Esophagus muscularis mucosa (tissue), 4 donors: ENCODE results near the gene SLC41A3. TPM values are rescaled to one million over a fixed set of nuclear protein-coding genes. Genes with fewer than 3 reads are reported as not detected.
A peak's percentile ranks its signal among the peaks of the same experiment; 100 is the strongest.
"Not testable (repeated sequence)": the region's sequence is repeated elsewhere in the genome, so short reads cannot be mapped to it uniquely, and the experiment has no call there.

Source experiments
- DNase-seq: peaks from one replicate; pipeline ENCODE4 v3.0.0-alpha.2; 2017; ENCODE audit errors: extremely low spot score
- H3K27ac ChIP-seq, 4 donors: fragments of 200-600 bp; sonication (generic); replicated peaks in 1 of 4; 1 replicate in 3 of 4; 2 replicates in 1 of 4; pipeline ENCODE4 v1.5.1; 2016 to 2019; ENCODE audit warnings: mild to moderate bottlenecking in 1 of 4
- H3K27me3 ChIP-seq, 4 donors: fragments of 200-600 bp; sonication (generic); one replicate each; pipeline versions ENCODE4 v1.5.1 to v1.6.0; 2016 to 2019
- H3K36me3 ChIP-seq, 4 donors: fragments of 200-600 bp; sonication (generic); one replicate each; pipeline ENCODE4 v1.5.1; 2016 to 2019
- H3K4me1 ChIP-seq, 4 donors: fragments of 200-600 bp; sonication (generic); one replicate each; pipeline ENCODE4 v1.5.1; 2016 to 2019
- H3K4me3 ChIP-seq, 4 donors: fragments of 200-600 bp; sonication (generic); 1 replicate in 2 of 4; 2 replicates in 2 of 4; pipeline ENCODE4 v1.5.1; 2016 to 2019; ENCODE audit warnings: mild to moderate bottlenecking in 4 of 4, moderate library complexity in 1 of 4
- H3K9me3 ChIP-seq, 4 donors: fragments of 200-600 bp; sonication (generic); 1 replicate in 3 of 4; 2 replicates in 1 of 4; pipeline ENCODE4 v1.5.1; 2016 to 2019
- EP300 ChIP-seq: sonication (generic); formaldehyde crosslinking; IDR thresholded peaks from one replicate; pipeline ENCODE4 v1.6.1; 2017; ENCODE audit warnings: antibody characterized with exemption
- POLR2A ChIP-seq: fragments of 450-650 bp; IDR thresholded peaks from one replicate; pipeline ENCODE4 v1.6.1; 2017; ENCODE audit warnings: antibody characterized with exemption, moderate library complexity, mild to moderate bottlenecking, low read depth
- POLR2AphosphoS5 ChIP-seq, 2 donors: sonication (generic); formaldehyde crosslinking; IDR thresholded peaks; one replicate each; pipeline ENCODE4 v1.6.1; 2017; ENCODE audit warnings: antibody characterized with exemption in 2 of 2
- WGBS: methylation state at CpG from one replicate; pipeline ENCODE4 v1.1.5; 2018; 5-methylcytosine and 5-hydroxymethylcytosine counted together
- intact Hi-C: fragments of 100-400 bp; cut with DNase I; formaldehyde crosslinking; loops from one replicate; pipeline ENCODE4 v1.15.1; 2023
- total RNA-seq, 4 donors: library from RNA; depleted of rRNA; stranded (reverse); fragments of >200 nt; gene quantifications; one replicate each; pipeline versions ENCODE4 v1.1.0 to v1.2.1, GENCODE V29; 2016
- TF ChIP-seq, protein P1 (sequence below), 3 experiments: fragments of 200-600 bp in 2 of 3; fragments of 450-650 bp in 1 of 3; sonication (generic) in 2 of 3; IDR thresholded peaks; one replicate each; pipeline ENCODE4 v1.5.1; 2017 to 2019; ENCODE audit warnings: antibody characterized with exemption in 3 of 3, mild to moderate bottlenecking in 2 of 3, moderate library complexity in 1 of 3

Gene SLC41A3
- total RNA-seq, 4 donors from 2014 or later, result 31.6 to 68.1 (median 38.9) TPM

DNA sequence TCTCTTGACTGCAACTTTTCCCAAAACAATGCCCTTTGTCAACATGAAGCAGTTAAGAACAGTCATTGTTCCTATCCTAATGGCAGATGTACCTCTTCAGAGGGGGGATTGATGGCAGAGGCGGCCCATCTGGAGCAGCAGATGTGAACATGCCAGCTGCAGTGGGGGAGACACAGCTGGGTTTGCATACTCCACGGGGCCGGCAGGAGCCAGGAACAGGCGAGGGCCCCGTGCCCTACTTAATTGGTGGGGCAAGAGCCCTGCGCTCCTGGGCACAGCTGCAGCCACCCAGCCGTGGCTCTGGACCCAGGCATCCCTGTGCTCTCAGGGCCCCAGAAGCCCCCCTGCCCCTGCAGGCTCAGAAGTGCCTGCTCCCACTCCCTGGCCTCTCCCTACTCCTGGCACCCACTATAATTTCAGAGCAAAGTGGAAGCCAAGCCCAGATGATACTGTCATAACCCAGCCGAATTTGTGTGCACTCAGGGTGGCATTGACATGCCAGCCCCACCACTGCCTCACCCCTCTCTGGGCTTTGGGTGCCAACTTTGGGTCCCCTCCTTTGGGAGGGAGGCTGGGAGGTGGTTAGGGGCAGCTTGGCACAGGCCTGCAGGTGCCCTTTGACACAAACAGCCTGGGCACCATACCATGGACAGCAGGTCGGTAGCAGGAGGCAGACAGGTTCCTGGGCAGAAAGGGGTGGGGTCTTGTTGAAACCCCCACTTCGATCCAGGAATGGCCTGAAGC, 80.3 kb downstream of the SLC41A3 start:
- H3K4me3 ChIP-seq, result no peak overlapping the region
- intact Hi-C loops, result no loop called here
- 92% methylated on average over 7 of the region's 10 CpGs for WGBS
- H3K27me3 ChIP-seq, result no peaks in the 10 kb centered on the region
- H3K27ac ChIP-seq, result no peak overlapping the region
- peak; percentile 82 for DNase-seq
- peaks cover 0 to 20% (median 10%) of the 10 kb centered on the region in 4 donors for H3K9me3 ChIP-seq
- no peaks in the 10 kb centered on the region for H3K4me1 ChIP-seq
- TF ChIP-seq POLR2AphosphoS5 (IDR thresholded peaks at IDR 0.05) (no peak), POLR2A (no peak), EP300 (no peak)
- TF ChIP-seq, protein P1, sequence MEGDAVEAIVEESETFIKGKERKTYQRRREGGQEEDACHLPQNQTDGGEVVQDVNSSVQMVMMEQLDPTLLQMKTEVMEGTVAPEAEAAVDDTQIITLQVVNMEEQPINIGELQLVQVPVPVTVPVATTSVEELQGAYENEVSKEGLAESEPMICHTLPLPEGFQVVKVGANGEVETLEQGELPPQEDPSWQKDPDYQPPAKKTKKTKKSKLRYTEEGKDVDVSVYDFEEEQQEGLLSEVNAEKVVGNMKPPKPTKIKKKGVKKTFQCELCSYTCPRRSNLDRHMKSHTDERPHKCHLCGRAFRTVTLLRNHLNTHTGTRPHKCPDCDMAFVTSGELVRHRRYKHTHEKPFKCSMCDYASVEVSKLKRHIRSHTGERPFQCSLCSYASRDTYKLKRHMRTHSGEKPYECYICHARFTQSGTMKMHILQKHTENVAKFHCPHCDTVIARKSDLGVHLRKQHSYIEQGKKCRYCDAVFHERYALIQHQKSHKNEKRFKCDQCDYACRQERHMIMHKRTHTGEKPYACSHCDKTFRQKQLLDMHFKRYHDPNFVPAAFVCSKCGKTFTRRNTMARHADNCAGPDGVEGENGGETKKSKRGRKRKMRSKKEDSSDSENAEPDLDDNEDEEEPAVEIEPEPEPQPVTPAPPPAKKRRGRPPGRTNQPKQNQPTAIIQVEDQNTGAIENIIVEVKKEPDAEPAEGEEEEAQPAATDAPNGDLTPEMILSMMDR (IDR thresholded peaks at IDR 0.05), result no peak
- H3K36me3 ChIP-seq, result peaks cover 23 to 45% (median 27%) of the 10 kb centered on the region in 4 donors

DNA sequence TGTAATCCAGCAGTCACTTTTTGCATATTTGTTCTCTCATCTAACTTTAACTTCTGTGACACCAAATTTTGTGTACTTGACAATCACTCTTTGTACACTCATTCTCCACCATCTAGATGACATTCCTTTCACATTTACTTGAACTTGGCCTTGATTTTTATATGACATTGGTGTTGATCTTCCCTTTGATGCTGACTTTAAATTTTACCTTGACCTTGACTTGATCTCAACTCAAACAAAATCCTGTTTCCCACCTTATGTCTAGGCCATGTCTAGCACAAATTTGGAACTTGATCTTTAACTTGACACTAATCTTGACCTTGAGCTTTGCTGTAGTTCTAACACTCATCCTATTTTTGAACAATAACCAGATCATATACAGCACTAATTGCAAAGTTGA, 81.7 kb downstream of the SLC41A3 start:
- no peak overlapping the region for H3K27ac ChIP-seq
- no peak overlapping the region for H3K4me3 ChIP-seq
- H3K36me3 ChIP-seq, result peaks cover 10 to 31% (median 12%) of the 10 kb centered on the region in 4 donors
- peaks cover 0 to 20% (median 10%) of the 10 kb centered on the region in 4 donors for H3K9me3 ChIP-seq
- H3K27me3 ChIP-seq, result no peaks in the 10 kb centered on the region
- no peak for TF ChIP-seq EP300
- intact Hi-C loops, result no loop called here
- no peak for DNase-seq
- no peaks in the 10 kb centered on the region for H3K4me1 ChIP-seq

DNA sequence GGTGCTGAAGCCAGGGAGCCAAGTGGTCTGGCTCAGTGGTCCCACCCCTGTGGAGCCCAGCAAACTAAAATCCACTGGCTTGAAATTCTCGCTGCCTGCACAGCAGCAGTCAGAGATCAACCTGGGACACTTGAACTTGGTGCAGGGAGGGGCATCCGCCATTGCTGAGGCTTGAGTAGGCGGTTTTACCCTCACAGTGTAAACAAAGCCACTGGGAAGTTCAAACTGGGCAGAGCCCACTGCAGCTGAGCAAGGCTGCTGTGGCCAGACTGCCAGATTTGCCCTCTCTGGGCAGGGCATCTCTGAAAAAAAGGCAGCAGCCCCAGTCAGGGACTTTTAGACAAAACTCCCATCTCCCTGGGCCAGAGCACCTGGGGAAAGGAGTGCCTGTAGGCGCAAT, 87.2 kb downstream of the SLC41A3 start:
- H3K27ac ChIP-seq, H3K36me3 ChIP-seq, DNase-seq, H3K4me1 ChIP-seq, intact Hi-C loops, H3K27me3 ChIP-seq, H3K4me3 ChIP-seq: not testable (repeated sequence)
- WGBS, result no CpG with 5 or more reads among the region's 4 CpGs
- peaks cover 0 to 17% (median 8%) of the 10 kb centered on the region in 4 donors for H3K9me3 ChIP-seq

DNA sequence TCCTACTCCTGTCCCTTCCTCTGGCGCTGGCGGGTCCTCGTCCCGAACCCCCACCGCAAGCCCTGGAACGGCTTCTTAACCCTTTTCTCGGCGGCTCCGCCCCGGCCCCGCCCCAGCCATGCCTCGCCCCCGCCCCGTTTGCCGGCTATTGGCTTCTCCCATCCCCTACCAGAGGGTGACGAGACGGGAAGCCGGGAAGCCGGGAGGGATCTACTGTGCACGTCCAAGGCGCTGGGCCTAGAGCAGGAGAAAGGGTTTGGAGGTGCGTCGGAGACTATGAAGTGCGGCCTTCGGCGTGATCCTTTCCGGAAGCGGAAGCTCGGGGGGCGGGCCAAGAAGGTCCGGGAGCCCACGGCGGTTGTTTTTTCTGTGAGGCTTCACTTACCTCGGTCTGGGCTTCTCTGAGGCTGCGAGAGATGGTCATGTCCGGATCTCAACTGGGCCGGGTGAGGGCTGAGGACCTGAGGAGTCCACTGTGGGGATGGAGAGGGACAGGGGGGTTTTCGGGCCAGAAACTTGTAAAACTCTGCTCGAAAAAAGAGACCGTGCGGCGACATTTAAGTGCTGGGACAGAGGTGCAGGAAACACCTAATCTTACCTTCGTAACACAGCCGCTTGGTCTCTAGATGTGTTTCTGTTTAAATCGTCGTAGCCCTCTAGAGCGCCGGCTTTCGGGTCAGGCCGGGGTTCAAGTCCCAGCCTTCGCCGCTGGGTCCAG, 93.5 kb downstream of the SLC41A3 start:
- Histone ChIP-seq H3K36me3 (no peaks in the 10 kb centered on the region), H3K9me3 (no peaks in the 10 kb centered on the region), H3K27me3 (no peaks in the 10 kb centered on the region), H3K4me3 (peak overlapping the region; percentile 60 to 70 (median 66)), H3K27ac (peak overlapping the region; percentile 78 to 88 (median 84)), H3K4me1 (peaks cover 6 to 18% (median 11%) of the 10 kb centered on the region in 4 donors)
- TF ChIP-seq EP300, result no peak
- TF ChIP-seq POLR2AphosphoS5 (IDR thresholded peaks at IDR 0.05), result peak; percentile 79 to 84
- WGBS, result under 1% methylated on average over 49 of the region's 52 CpGs
- intact Hi-C loops, result loop anchor here (5.0 kb wide), 1 partner anchor 92 kb away; the partner anchor contains the start of gene SLC41A3
- peak; percentile 96 for DNase-seq

DNA sequence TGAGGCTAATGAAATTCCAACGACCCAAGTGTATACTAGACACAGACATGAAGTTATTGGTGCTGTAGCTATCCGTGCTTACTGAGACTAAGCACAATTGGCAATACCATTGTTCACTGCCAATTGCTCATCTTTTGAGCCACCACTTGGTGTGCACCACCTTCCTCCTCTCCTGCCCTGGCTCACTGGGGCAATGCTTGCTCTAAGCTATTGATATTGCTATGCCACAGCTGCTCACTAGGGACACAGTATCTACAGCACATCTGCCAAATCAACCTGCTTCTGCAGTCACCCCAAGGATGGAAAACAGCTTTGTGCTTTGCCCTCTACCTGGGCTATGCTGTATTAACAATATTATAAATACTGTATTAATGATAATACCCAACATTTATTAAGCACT, 99.0 kb downstream of the SLC41A3 start:
- H3K9me3 ChIP-seq, DNase-seq, H3K4me1 ChIP-seq, H3K27ac ChIP-seq, H3K36me3 ChIP-seq, H3K27me3 ChIP-seq, H3K4me3 ChIP-seq, intact Hi-C loops: not testable (repeated sequence)
- WGBS, result 72% methylated on average over 2 of the region's 2 CpGs

DNA sequence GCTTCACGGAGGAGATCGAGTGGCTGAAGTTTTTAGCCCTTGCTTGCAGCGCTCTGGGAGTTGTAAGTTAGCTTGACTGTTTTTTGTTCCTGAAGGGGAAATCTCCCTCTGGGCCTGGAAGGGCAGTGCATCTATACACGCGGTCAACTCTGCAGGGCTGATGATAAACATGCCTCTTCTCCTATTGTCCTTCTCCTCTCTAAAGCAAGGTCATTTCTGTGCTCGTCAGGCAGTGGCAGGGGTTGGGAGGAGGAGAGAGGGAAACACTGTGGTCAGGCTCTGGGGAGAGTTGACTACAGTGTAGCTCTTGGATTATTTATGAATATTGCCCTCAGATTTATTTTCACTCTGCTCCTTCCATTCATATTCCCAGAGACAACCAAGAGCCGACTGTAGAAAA, 106.8 kb downstream of the SLC41A3 start:
- H3K9me3 ChIP-seq, H3K27me3 ChIP-seq, DNase-seq, H3K4me1 ChIP-seq, H3K27ac ChIP-seq, H3K4me3 ChIP-seq, H3K36me3 ChIP-seq, intact Hi-C loops: not testable (repeated sequence)
- 62% methylated on average over 3 of the region's 7 CpGs for WGBS

DNA sequence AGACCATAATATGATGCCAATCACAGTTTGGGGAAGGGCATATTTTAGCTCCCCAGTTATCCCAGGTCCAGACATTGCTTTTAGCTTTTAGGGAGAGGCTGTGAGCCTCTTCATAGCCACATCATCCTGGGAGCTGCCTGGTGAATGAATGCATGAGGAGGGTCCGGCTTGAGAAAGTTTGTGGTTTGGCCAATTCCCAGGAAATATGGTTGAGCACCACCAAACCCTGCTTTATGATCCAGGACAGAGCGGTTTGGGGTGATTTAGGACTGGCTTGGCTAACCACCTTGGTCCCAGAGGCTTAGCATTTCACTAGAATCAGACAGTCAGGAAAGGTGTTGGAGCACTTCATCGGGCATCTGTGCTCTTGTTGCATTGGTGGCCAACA, 107.9 kb downstream of the SLC41A3 start:
- H3K9me3 ChIP-seq, H3K27me3 ChIP-seq, H3K27ac ChIP-seq, H3K4me1 ChIP-seq, H3K36me3 ChIP-seq, intact Hi-C loops, H3K4me3 ChIP-seq, DNase-seq: not testable (repeated sequence)
- 93% methylated on average over 2 of the region's 3 CpGs for WGBS

DNA sequence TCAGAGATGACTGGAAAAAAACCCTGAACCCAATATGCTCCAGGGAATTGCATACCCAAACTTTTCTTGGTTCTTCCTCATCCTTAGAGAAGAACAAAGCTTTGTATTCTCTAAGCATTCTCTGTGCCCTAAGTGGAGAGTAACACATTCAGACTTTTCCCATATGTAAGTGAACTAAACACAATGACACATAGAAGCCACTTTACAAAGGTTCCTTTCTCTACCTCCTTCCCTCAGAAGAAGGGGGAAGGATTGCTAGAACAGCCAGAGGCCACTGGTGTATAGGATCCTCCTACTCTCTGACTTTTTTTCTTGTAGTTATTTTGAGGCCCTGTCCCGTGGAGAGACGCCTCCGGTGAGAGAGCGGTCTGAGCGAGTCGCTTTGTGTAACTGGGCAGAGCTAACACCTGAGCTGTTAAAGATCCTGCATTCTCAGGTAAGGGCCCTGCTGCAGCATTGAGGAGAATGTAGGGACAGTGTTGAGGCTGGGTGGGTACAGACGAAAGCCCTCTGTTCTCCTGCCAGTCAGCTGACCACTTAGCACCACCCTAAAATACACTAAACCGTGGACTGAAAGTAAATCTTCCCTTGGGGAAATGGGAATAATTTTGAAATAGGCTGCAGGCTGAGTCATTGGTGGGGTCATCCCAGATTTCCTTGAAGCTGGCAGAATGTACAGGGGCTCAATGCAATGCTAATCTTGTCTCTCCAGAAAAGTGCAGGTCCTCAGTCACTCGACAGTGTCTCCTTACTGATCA, 108.5 kb downstream of the SLC41A3 start:
- 74% methylated on average over 2 of the region's 9 CpGs for WGBS
- H3K27me3 ChIP-seq, result peaks cover 0 to 12% (median 0%) of the 10 kb centered on the region in 4 donors
- H3K36me3 ChIP-seq, H3K27ac ChIP-seq, H3K9me3 ChIP-seq, H3K4me3 ChIP-seq, DNase-seq, intact Hi-C loops, H3K4me1 ChIP-seq: not testable (repeated sequence)
